Large intestine (tissue), 3 donors: ENCODE measurements around the gene CDC5L. TPM values are rescaled to one million over a fixed set of nuclear protein-coding genes. Genes with fewer than 3 reads are reported as not detected.
A peak's percentile ranks its signal among the peaks of the same experiment; 100 is the strongest.

Experiments used
- DNase-seq, 2 donors: peaks; one replicate each; pipeline versions ENCODE4 v3.0.0 to v3.0.0-alpha.2; 2013
- H3K27ac ChIP-seq: one replicate; pipeline ENCODE4 v1.5.1; 2013; ENCODE audit warnings: low read length
- H3K27me3 ChIP-seq: 2 replicates; pipeline ENCODE4 v1.6.1; 2013; ENCODE audit warnings: low read length; ENCODE audit not compliant: control insufficient read depth, insufficient read depth
- H3K36me3 ChIP-seq: 2 replicates; pipeline ENCODE4 v1.6.1; 2013; ENCODE audit warnings: low read length; ENCODE audit not compliant: control insufficient read depth, insufficient read depth
- H3K4me1 ChIP-seq: one replicate; pipeline ENCODE4 v1.6.1; 2013; ENCODE audit warnings: low read length; ENCODE audit not compliant: control insufficient read depth, insufficient read depth
- H3K4me3 ChIP-seq: one replicate; pipeline ENCODE4 v1.5.1; 2013; ENCODE audit warnings: low read length
- H3K9me3 ChIP-seq: one replicate; pipeline ENCODE4 v1.6.1; 2013; ENCODE audit warnings: mild to moderate bottlenecking, low read depth, low read length, moderate library complexity; ENCODE audit not compliant: control insufficient read depth
- WGBS: methylation state at CpG from one replicate; pipeline ENCODE4 v1.1.5; 2013; ENCODE audit warnings: low lambda C conversion rate; ENCODE audit not compliant: insufficient coverage; 5-methylcytosine and 5-hydroxymethylcytosine counted together
- polyA plus RNA-seq: library from polyadenylated mRNA; unstranded; fragments of 120-200 nt; gene quantifications from one replicate; pipeline ENCODE4 v1.2.1, GENCODE V29; 2013

The CDC5L gene
- polyA plus RNA-seq, 1 donor: 21.2 TPM

DNA sequence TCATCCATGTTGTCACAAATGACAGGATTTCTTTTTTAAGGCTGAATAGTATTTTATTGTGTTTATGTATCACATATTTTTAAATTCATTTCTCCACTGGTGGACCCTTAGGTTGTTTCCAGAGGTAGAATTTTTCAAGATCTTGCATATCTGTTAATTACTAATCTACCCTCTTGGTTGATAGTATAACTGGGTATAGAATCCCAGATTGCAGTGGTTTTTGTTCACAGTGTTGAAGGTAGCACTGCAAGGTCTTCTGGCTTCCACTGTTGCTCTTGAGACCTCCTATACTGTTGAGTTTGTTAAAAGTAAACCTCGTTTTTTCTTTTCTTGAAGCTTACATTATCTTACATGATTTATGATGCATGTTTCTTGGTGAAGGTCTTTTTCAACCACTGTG, 22.9 kb downstream of the CDC5L start:
- Histone ChIP-seq H3K9me3 (no peaks in the 10 kb centered on the region), H3K36me3 (peaks cover 72% of the 10 kb centered on the region), H3K4me3 (no peak overlapping the region), H3K27ac (no peak overlapping the region), H3K27me3 (no peaks in the 10 kb centered on the region), H3K4me1 (no peaks in the 10 kb centered on the region)
- no peak for DNase-seq
- 67% methylated on average over 1 of the region's 1 CpG for WGBS

DNA sequence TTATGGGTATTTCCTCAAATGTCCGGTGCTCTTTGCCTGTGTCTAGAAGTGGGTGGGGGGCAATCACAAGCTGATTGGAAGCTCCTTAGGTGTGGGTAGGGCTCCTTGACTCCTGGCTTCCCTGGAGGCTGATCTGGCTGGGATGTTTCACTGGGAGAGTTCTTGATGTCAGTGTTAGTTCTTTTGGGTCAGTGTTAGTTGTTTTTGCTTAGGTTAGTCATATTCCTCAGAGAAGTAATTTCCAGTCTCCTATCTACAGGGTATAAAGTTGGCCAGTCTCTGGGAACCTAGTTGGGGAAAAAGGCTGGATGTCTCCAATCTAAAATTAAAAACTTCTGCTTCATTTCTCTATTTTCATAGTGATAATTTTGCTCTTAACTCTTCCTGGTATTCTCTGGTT, 23.6 kb downstream of the CDC5L start:
- Histone ChIP-seq H3K27ac (no peak overlapping the region), H3K36me3 (peaks cover 74% of the 10 kb centered on the region), H3K4me3 (no peak overlapping the region), H3K4me1 (no peaks in the 10 kb centered on the region), H3K9me3 (no peaks in the 10 kb centered on the region), H3K27me3 (no peaks in the 10 kb centered on the region)
- WGBS: no CpG with 5 or more reads among the region's 1 CpG
- DNase-seq: no peak

DNA sequence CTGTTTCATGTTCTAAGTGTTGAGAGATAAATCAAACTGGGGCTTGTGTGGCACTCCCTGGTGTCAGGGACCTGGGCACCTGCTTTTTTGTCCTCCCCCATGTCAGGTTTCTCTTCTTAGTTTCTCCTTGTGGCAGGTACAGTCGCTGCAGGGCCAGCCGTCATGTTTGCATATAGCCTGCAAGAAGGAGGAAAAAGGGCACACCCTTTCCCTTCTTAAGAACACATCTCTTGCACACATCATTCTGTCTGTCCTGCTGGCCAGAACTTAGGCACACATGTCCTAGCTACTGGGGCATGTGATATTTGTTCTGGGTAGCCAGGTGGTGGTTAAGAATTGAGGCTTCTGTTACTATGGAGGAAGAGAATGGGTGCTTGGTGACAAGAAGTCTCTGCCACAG, 27.9 kb downstream of the CDC5L start:
- peak in 1 of 2 donors; percentile 26 for DNase-seq
- no CpG with 5 or more reads among the region's 2 CpGs for WGBS
- Histone ChIP-seq H3K4me3 (no peak overlapping the region), H3K9me3 (no peaks in the 10 kb centered on the region), H3K36me3 (peaks cover 56% of the 10 kb centered on the region), H3K27me3 (no peaks in the 10 kb centered on the region), H3K27ac (no peak overlapping the region), H3K4me1 (no peaks in the 10 kb centered on the region)

DNA sequence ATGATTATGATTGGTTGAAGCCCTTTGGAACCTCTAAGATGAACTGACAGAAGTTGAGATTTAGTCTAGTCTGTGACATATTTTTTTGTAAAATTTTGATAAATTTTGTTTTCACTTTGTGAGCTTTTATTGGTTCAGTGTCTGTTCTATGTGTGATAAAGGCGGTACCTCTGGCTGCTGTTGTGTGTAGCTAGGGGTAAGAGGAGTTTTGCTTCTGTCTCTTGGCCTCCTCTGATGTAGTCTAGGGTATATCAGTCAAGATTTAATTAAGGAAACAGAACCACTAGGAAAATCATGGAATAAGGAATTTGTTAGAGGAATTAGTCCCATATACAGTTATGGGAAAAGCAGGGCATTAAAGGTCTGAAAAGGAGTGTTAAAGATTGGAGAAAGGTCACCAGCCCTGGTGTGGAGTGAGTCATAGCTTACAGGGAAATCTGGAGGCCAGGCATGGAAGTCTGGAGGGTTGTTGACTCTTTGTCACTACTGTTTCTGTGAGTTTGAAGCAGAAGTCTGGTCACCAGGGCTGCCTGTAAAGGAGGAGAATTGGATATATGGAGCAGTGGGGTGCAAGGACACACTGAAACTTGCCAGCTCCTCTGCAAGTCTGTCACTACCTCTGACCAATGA, 28.5 kb downstream of the CDC5L start:
- Histone ChIP-seq H3K4me3 (no peak overlapping the region), H3K9me3 (no peaks in the 10 kb centered on the region), H3K27ac (no peak overlapping the region), H3K36me3 (peaks cover 59% of the 10 kb centered on the region), H3K27me3 (no peaks in the 10 kb centered on the region), H3K4me1 (no peaks in the 10 kb centered on the region)
- no CpG with 5 or more reads among the region's 1 CpG for WGBS
- DNase-seq: peak in 1 of 2 donors; percentile 12

DNA sequence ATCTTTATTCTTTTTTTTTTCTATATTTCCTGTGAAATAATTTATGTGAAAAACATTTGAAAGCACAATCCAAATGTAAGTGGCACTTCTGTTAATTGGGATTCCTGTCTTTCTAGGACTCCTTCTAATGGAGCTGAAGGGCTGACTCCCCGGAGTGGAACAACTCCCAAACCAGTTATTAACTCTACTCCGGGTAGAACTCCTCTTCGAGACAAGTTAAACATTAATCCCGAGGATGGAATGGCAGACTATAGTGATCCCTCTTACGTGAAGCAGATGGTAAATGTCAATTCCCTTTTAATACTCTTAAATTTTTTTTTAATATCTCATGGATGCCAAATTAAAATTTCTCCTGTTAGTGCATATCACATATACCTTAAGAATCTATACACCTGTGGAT, 35.0 kb downstream of the CDC5L start:
- peak in 1 of 2 donors; percentile 20 for DNase-seq
- WGBS: 17% methylated on average over 2 of the region's 5 CpGs
- Histone ChIP-seq H3K36me3 (peaks cover 62% of the 10 kb centered on the region), H3K27ac (no peak overlapping the region), H3K27me3 (no peaks in the 10 kb centered on the region), H3K4me1 (no peaks in the 10 kb centered on the region), H3K9me3 (no peaks in the 10 kb centered on the region), H3K4me3 (no peak overlapping the region)

DNA sequence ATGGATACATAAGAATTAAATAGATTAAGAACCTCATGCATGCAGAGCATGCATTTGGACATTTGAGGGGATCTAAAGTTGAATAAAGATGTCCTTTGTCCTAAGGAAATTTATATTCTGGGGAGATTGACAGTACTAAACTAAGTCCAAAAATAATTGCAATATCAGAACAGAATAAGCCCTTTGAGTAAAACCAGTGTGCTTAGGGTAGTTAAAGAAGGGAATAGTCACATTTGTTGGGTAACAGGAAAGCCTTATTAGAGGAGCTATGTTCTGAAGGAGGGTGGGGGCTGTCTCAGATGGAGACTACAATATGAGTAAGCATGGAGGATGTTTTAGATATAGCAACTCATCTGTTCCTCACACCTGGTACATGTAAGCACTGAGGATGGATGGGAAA, 35.8 kb downstream of the CDC5L start:
- H3K27ac ChIP-seq: no peak overlapping the region
- no peaks in the 10 kb centered on the region for H3K27me3 ChIP-seq
- H3K36me3 ChIP-seq: peaks cover 63% of the 10 kb centered on the region
- H3K9me3 ChIP-seq: no peaks in the 10 kb centered on the region
- no peak overlapping the region for H3K4me3 ChIP-seq
- no peak for DNase-seq
- H3K4me1 ChIP-seq: no peaks in the 10 kb centered on the region

DNA sequence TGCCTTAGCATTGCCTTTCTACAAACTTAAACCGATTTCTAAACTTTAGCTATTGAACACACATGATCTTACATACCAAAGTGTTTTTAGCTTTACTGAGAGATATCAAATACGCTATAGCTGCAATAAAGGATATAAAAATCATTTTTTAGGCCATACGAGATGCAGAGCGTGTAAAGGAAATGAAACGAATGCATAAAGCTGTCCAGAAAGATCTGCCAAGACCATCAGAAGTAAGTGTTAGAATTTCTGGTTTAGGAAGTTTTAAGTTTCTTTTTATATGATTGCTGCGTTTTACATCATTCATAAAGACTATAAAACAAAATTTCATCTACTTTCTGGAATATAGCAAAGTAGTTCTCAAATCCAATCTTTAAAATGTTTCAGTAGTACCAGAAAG, 38.4 kb downstream of the CDC5L start:
- Histone ChIP-seq H3K4me1 (no peaks in the 10 kb centered on the region), H3K27ac (no peak overlapping the region), H3K4me3 (no peak overlapping the region), H3K27me3 (no peaks in the 10 kb centered on the region), H3K36me3 (peaks cover 69% of the 10 kb centered on the region), H3K9me3 (no peaks in the 10 kb centered on the region)
- WGBS: 89% methylated on average over 3 of the region's 6 CpGs
- no peak for DNase-seq

DNA sequence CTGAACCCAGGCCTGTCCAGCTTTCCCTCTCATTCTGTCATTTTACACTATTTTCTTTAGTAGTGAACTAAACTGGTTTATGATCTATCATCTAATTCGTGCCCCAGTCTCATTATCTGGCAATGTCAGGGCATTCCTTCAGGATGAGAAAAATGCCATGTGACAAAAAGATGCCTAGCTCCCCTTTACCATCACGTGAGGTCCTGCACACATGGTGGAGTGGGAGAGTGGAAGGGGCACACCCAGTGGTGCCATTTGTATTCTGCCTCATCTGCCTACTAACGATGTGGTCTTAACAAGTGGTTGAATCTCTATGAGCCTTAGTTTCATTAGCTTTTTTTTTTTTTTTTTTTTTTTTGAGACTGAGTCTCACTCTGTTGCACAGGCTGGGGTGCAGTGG, 41.2 kb downstream of the CDC5L start:
- Histone ChIP-seq H3K9me3 (no peaks in the 10 kb centered on the region), H3K27me3 (no peaks in the 10 kb centered on the region), H3K4me1 (no peaks in the 10 kb centered on the region), H3K36me3 (peaks cover 55% of the 10 kb centered on the region), H3K27ac (no peak overlapping the region), H3K4me3 (no peak overlapping the region)
- no peak for DNase-seq
- WGBS: no CpG with 5 or more reads among the region's 3 CpGs

DNA sequence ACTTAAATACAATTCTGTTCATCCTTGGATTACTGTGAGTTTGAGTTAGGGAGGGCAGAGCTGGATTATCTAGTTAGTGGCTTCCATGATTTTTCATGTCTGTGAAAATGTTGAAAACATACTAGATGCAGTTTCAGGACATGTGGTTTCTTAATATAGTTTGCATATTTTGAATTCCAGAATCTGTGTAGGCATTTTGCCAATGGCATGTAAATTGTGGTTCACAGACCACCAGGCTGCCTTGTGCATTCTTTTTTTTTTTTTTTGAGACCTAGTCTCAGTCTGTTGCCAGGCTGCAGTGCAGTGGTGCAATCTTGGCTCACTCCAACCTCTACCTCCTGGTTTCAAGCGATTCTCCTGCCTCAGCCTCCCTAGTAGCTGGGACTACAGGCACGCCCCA, 42.8 kb downstream of the CDC5L start:
- Histone ChIP-seq H3K4me3 (no peak overlapping the region), H3K9me3 (no peaks in the 10 kb centered on the region), H3K27ac (no peak overlapping the region), H3K36me3 (peaks cover 48% of the 10 kb centered on the region), H3K27me3 (no peaks in the 10 kb centered on the region), H3K4me1 (no peaks in the 10 kb centered on the region)
- DNase-seq: no peak
- WGBS: no CpG with 5 or more reads among the region's 2 CpGs

DNA sequence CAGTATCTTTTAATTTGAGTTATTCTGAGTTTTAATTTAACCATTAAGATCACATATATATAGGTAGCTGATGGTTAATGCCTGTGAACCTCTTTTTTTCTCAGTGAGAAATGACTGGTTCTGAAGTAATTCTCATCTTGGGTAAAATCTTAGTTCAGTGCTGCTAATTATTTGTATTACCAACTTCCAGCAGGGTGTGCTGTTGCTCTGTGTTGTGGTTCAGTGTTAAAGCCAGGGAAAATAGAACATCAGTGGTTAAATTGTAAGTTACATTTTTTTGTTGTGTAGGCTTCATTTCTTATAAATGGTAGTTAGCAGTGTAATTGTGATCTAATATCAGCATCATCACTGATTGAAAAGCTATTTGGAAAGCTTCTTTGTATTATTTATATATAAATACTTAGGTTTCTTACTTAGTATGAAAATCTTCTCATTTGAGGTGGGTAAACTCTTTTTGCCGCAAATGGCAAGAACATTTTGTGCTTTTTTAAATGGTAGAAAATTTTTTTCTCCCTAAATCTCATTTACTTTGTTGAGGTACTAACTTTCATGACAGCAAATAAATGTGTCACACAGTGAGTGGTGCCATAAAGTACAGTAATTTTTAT, 43.7 kb downstream of the CDC5L start:
- H3K4me3 ChIP-seq: no peak overlapping the region
- no peaks in the 10 kb centered on the region for H3K4me1 ChIP-seq
- DNase-seq: peak; percentile 29 to 37
- no peak overlapping the region for H3K27ac ChIP-seq
- no peaks in the 10 kb centered on the region for H3K27me3 ChIP-seq
- peaks cover 42% of the 10 kb centered on the region for H3K36me3 ChIP-seq
- 100% methylated on average over 1 of the region's 1 CpG for whole genome bisulfite sequencing
- no peaks in the 10 kb centered on the region for H3K9me3 ChIP-seq

DNA sequence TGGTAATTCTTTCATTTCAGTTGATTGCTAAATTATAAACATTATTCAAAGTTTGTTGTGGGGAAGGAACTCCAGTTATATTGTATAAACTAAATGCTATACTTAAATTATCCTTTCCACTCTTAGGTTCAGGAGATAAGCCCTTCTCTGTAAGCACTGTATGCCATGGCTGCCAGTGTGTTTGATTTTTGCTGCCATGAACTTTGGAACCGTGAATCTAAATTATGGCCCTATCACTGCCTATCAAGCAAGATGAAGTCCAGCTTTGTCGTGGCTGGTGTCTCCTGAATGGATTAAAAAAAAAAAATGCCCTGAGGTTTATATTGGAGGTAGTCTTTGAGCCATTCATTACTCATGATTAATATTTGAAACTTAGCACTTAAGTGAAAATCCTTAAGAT, 44.7 kb downstream of the CDC5L start:
- Histone ChIP-seq H3K36me3 (peaks cover 39% of the 10 kb centered on the region), H3K27ac (no peak overlapping the region), H3K4me1 (no peaks in the 10 kb centered on the region), H3K27me3 (no peaks in the 10 kb centered on the region), H3K9me3 (no peaks in the 10 kb centered on the region), H3K4me3 (no peak overlapping the region)
- no CpG with 5 or more reads among the region's 2 CpGs for WGBS
- DNase-seq: peak in 1 of 2 donors; percentile 49
